ENCODE measurements around the gene PARN.
"Not testable (repeated sequence)": the region's sequence is repeated elsewhere in the genome, so short reads cannot be mapped to it uniquely, and the experiment has no call there.

Gene PARN

DNA sequence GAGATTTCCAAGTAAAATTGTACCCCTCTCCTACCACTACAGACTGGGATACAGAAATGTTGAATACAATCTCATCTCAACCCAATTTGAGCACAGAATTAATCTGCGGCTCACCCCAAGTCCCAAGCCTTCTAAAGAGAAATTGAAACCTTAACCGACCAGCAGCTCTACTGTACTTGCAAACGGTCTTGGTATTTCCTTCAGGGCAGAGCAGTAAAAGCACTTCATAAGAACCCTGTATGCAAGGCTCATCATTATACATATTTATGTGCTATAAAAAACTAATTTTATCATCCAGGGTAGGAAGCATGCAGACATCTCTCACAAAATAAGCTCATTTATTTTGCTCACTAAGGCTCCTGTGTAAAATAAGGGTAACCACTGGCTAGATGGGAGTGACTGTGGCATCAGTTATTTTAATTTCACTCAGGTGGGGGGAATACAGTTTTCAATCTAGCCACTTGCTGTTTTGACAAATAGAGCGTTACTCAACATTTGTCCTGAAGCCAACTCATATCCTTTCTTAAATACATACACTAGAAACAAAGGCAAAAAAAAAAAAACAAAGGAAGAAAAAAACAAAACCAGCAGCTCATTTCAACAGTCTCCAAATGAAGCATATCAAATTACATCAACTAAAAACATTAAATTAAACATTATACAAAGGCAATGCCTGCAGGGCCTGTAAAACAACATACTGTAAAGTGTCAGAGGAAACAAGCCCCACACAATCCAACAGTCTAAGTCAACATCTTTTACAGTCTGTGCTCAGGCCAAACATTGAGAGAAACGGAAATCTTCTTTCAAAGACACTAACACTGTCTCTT lies 65.0 kb downstream of the PARN start:
- Histone ChIP-seq H3K27ac (ENCODE audit: low read depth, low read length) (peak overlapping the region; percentile 50), H3K36me3 (ENCODE audit: insufficient read depth, low read length) (no peaks in the 10 kb centered on the region), H3K9me3 (ENCODE audit: low read length) (no peaks in the 10 kb centered on the region), H3K9ac (ENCODE audit: low read length) (no peak overlapping the region), H3K4me3 (ENCODE audit: low read depth in 1 of 2, low read length in 2 of 2) (peak overlapping the region in 1 of 2 donors; percentile 10), H3K27me3 (ENCODE audit: control insufficient read depth in 1 of 2, insufficient read depth in 2 of 2, low read length in 2 of 2) (no peaks in the 10 kb centered on the region), H3K4me1 (ENCODE audit: insufficient read depth, low read length) (peaks cover 38% of the 10 kb centered on the region)

GRCh38 chr16:14564323-14564722 lies 65.7 kb downstream of the PARN start:
- no peaks in the 10 kb centered on the region for H3K9me3 ChIP-seq (ENCODE audit: low read length)
- peak overlapping the region in 1 of 2 donors; percentile 10 for H3K4me3 ChIP-seq (ENCODE audit: low read depth in 1 of 2, low read length in 2 of 2)
- H3K4me1 ChIP-seq (ENCODE audit: insufficient read depth, low read length), result peaks cover 38% of the 10 kb centered on the region
- no peaks in the 10 kb centered on the region for H3K27me3 ChIP-seq (ENCODE audit: control insufficient read depth in 1 of 2, insufficient read depth in 2 of 2, low read length in 2 of 2)
- peak overlapping the region; percentile 50 for H3K27ac ChIP-seq (ENCODE audit: low read depth, low read length)
- no peak overlapping the region for H3K9ac ChIP-seq (ENCODE audit: low read length)
- no peaks in the 10 kb centered on the region for H3K36me3 ChIP-seq (ENCODE audit: insufficient read depth, low read length)

DNA sequence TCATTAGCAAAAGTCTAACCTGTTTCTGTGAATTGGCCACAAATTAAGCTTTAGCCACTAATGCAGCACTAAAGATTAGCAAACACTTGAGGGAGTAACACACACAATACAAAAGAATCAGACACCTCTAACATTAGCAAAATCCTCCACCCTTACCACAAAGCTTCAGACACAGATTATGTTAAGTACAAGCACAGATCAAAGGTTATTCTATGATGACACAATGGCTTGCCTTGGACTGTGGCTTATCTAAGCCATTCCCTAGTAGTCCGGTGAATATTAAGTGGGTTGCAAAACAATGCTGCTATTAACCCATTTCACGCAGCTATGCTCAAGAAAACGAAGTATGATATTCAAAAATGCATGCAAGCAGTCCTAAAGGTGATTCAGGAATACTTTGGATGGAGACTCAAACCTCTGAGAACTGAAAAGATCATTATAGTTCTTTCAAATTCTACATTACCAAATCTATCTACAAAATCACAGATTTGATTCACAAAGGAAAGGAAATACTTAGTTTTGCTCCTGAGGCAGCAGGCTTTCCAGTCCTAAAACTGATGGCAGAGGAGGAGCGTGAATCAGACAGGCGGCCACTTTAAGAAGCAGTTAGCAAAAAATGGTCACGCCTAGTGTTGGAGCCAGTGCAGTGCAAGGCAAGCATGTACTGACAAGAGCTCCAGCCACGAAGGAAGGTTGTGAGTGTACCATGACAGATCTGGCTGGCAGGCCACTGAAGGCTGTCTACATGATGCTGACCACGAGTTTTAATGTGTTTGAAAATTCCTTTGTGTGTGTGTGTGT lies 67.2 kb downstream of the PARN start:
- H3K9me3 ChIP-seq (ENCODE audit: low read length), result no peaks in the 10 kb centered on the region
- no peaks in the 10 kb centered on the region for H3K27me3 ChIP-seq (ENCODE audit: control insufficient read depth in 1 of 2, insufficient read depth in 2 of 2, low read length in 2 of 2)
- no peak overlapping the region for H3K9ac ChIP-seq (ENCODE audit: low read length)
- no peaks in the 10 kb centered on the region for H3K36me3 ChIP-seq (ENCODE audit: insufficient read depth, low read length)
- no peak overlapping the region for H3K4me3 ChIP-seq (ENCODE audit: low read depth in 1 of 2, low read length in 2 of 2)
- no peak overlapping the region for H3K27ac ChIP-seq (ENCODE audit: low read depth, low read length)
- peaks cover 38% of the 10 kb centered on the region for H3K4me1 ChIP-seq (ENCODE audit: insufficient read depth, low read length)

DNA sequence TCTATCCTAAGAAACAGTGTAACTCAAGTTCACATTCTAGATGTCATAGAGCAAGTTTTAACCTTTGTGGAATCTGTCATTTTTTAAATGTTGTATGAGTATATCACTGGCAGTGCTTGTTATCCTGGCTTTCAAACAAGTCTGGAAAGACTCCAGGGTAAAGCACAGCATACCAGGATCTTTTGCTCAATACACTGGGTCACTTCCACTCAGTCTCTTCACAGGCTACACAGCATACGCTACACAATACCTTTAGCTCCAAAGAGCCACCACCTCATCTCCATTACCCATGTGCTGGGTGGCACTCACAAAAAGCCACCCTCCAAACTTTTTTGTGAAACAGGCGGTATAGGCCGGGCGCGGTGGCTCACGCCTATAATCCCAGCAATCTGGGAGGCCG lies 69.5 kb downstream of the PARN start:
- H3K4me1 ChIP-seq (ENCODE audit: insufficient read depth, low read length), result peaks cover 17% of the 10 kb centered on the region
- no peak overlapping the region for H3K27ac ChIP-seq (ENCODE audit: low read depth, low read length)
- H3K9me3 ChIP-seq (ENCODE audit: low read length), result no peaks in the 10 kb centered on the region
- H3K4me3 ChIP-seq (ENCODE audit: low read depth in 1 of 2, low read length in 2 of 2), result no peak overlapping the region
- H3K36me3 ChIP-seq (ENCODE audit: insufficient read depth, low read length), result no peaks in the 10 kb centered on the region
- no peak overlapping the region for H3K9ac ChIP-seq (ENCODE audit: low read length)
- H3K27me3 ChIP-seq (ENCODE audit: control insufficient read depth in 1 of 2, insufficient read depth in 2 of 2, low read length in 2 of 2), result no peaks in the 10 kb centered on the region

- Histone ChIP-seq H3K27ac (ENCODE audit: low read depth, low read length) (no peak overlapping the region), H3K36me3 (ENCODE audit: insufficient read depth, low read length) (no peaks in the 10 kb centered on the region), H3K9me3 (ENCODE audit: low read length) (no peaks in the 10 kb centered on the region), H3K4me3 (ENCODE audit: low read depth in 1 of 2, low read length in 2 of 2) (no peak overlapping the region), H3K4me1 (ENCODE audit: insufficient read depth, low read length) (peaks cover 11% of the 10 kb centered on the region), H3K27me3 (ENCODE audit: control insufficient read depth in 1 of 2, insufficient read depth in 2 of 2, low read length in 2 of 2) (no peaks in the 10 kb centered on the region), H3K9ac (ENCODE audit: low read length) (no peak overlapping the region)
Measured at GRCh38 chr16:14559809-14560241, 70.2 kb downstream of the PARN start.

DNA sequence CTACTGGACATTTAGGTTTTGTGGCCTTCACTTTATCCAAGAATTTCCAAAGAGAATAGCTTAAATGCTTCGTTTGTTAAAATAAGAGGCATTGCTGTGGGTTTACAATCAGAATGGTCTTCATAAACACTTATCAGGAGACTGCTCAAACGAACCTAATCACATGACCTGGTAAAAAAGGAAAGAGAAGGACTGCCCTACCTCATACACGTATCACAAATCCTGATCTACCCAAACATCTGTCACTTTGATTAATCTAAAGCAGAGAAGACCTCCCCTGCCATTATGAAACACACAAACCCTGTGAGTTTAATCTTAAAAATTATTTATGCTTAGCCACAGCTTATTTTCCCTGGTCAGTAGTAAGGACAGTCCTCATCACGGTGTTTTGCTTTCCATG lies 76.6 kb downstream of the PARN start:
- Histone ChIP-seq H3K4me3 (ENCODE audit: low read depth in 1 of 2, low read length in 2 of 2) (no peak overlapping the region), H3K27me3 (ENCODE audit: control insufficient read depth in 1 of 2, insufficient read depth in 2 of 2, low read length in 2 of 2) (no peaks in the 10 kb centered on the region), H3K9me3 (ENCODE audit: low read length) (no peaks in the 10 kb centered on the region), H3K9ac (ENCODE audit: low read length) (no peak overlapping the region), H3K27ac (ENCODE audit: low read depth, low read length) (no peak overlapping the region), H3K36me3 (ENCODE audit: insufficient read depth, low read length) (peaks cover 15% of the 10 kb centered on the region), H3K4me1 (ENCODE audit: insufficient read depth, low read length) (no peaks in the 10 kb centered on the region)

GRCh38 chr16:14549789-14550153 lies 80.3 kb downstream of the PARN start:
- Histone ChIP-seq H3K36me3 (ENCODE audit: insufficient read depth, low read length) (peaks cover 15% of the 10 kb centered on the region), H3K9me3 (ENCODE audit: low read length) (no peaks in the 10 kb centered on the region), H3K4me1 (ENCODE audit: insufficient read depth, low read length) (no peaks in the 10 kb centered on the region), H3K27ac (ENCODE audit: low read depth, low read length) (no peak overlapping the region), H3K4me3 (ENCODE audit: low read depth in 1 of 2, low read length in 2 of 2) (no peak overlapping the region), H3K27me3 (ENCODE audit: control insufficient read depth in 1 of 2, insufficient read depth in 2 of 2, low read length in 2 of 2) (no peaks in the 10 kb centered on the region), H3K9ac (ENCODE audit: low read length) (no peak overlapping the region)

- Histone ChIP-seq H3K9me3 (ENCODE audit: low read length) (no peaks in the 10 kb centered on the region), H3K27me3 (ENCODE audit: control insufficient read depth in 1 of 2, insufficient read depth in 2 of 2, low read length in 2 of 2) (no peaks in the 10 kb centered on the region), H3K4me3 (ENCODE audit: low read depth in 1 of 2, low read length in 2 of 2) (no peak overlapping the region), H3K4me1 (ENCODE audit: insufficient read depth, low read length) (no peaks in the 10 kb centered on the region), H3K36me3 (ENCODE audit: insufficient read depth, low read length) (peaks cover 15% of the 10 kb centered on the region), H3K27ac (ENCODE audit: low read depth, low read length) (no peak overlapping the region), H3K9ac (ENCODE audit: low read length) (no peak overlapping the region)
Measured at GRCh38 chr16:14548933-14549788, 80.9 kb downstream of the PARN start.

DNA sequence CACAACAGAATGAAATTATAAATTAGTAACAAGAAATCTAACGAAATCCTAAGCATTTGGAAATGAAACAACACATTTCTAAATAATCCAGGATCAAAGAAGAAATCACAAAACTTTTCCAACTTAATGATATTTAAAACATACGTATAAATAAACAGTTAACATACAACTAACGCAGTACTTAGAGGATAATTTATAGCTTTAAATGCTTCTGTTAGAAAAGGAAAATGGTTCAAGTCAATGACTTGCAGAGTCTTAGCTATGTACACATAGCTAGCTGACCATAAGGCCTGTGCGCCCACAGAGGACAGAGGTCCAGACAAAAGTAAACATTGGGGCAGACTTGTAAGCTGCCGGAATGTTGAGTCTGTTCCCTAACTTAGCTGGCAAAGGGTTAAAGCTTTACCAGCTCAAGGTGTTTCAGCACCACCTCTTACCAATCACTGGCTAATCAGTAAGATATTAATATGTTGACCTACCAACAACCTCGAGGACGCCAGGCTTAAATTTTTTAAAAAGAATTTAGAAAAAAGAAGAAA lies 84.6 kb downstream of the PARN start:
- no peaks in the 10 kb centered on the region for H3K4me1 ChIP-seq (ENCODE audit: insufficient read depth, low read length)
- H3K36me3 ChIP-seq (ENCODE audit: insufficient read depth, low read length), result no peaks in the 10 kb centered on the region
- H3K9me3 ChIP-seq (ENCODE audit: low read length), result no peaks in the 10 kb centered on the region
- no peak overlapping the region for H3K27ac ChIP-seq (ENCODE audit: low read depth, low read length)
- H3K9ac ChIP-seq (ENCODE audit: low read length), result no peak overlapping the region
- no peak overlapping the region for H3K4me3 ChIP-seq (ENCODE audit: low read depth in 1 of 2, low read length in 2 of 2)
- H3K27me3 ChIP-seq (ENCODE audit: control insufficient read depth in 1 of 2, insufficient read depth in 2 of 2, low read length in 2 of 2), result no peaks in the 10 kb centered on the region

DNA sequence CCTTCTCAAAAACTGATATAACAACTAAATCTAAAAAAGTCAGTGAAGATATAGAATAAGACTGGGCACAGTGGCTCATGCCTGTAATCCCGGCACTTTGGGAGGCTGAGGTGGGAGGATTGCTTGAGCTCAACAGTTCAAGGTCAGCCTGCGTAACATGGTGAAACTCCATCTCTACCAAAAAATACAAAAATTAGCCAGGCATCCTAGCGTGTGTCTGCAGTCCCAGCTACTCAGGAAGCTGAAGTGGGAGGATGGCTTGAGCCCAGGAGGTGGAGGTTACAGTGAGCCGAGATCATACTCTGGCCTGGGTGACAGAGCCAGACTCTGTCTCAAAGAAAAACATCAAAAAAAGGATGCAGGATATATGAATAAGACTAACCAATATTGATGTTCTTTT lies 85.2 kb downstream of the PARN start:
- H3K27ac ChIP-seq (ENCODE audit: low read depth, low read length); H3K4me1 ChIP-seq (ENCODE audit: insufficient read depth, low read length); H3K27me3 ChIP-seq (ENCODE audit: control insufficient read depth in 1 of 2, insufficient read depth in 2 of 2, low read length in 2 of 2); H3K9me3 ChIP-seq (ENCODE audit: low read length); H3K36me3 ChIP-seq (ENCODE audit: insufficient read depth, low read length); H3K9ac ChIP-seq (ENCODE audit: low read length); H3K4me3 ChIP-seq (ENCODE audit: low read depth in 1 of 2, low read length in 2 of 2): not testable (repeated sequence)

- Histone ChIP-seq H3K9me3 (ENCODE audit: low read length) (no peaks in the 10 kb centered on the region), H3K36me3 (ENCODE audit: insufficient read depth, low read length) (no peaks in the 10 kb centered on the region), H3K4me1 (ENCODE audit: insufficient read depth, low read length) (no peaks in the 10 kb centered on the region), H3K4me3 (ENCODE audit: low read depth in 1 of 2, low read length in 2 of 2) (no peak overlapping the region), H3K9ac (ENCODE audit: low read length) (no peak overlapping the region), H3K27ac (ENCODE audit: low read depth, low read length) (no peak overlapping the region), H3K27me3 (ENCODE audit: control insufficient read depth in 1 of 2, insufficient read depth in 2 of 2, low read length in 2 of 2) (no peaks in the 10 kb centered on the region)
Measured at GRCh38 chr16:14539631-14540030, 90.4 kb downstream of the PARN start.

Data from muscle layer of colon (tissue), 2 donors.